ENCODE results near the gene MCM7. TPM values are rescaled to one million over a fixed set of nuclear protein-coding genes. Genes with fewer than 3 reads are reported as not detected.

MCM7 gene
- total RNA-seq, 2 donors from 2014 or later, result 8.3 to 13.0 TPM

GRCh38 chr7:100109521-100110163 lies 8.4 kb upstream of the MCM7 start:
- TF ChIP-seq CTCF (IDR thresholded peaks at IDR 0.05), result no peak
- Histone ChIP-seq H3K4me1 (no peaks in the 10 kb centered on the region), H3K36me3 (peaks cover 65% of the 10 kb centered on the region), H3K9me3 (no peaks in the 10 kb centered on the region), H3K27me3 (no peaks in the 10 kb centered on the region), H3K4me3 (no peak overlapping the region), H3K27ac (no peak overlapping the region)
- no peak for DNase-seq (ENCODE audit: low spot score)

GRCh38 chr7:100107890-100108289 lies 6.7 kb upstream of the MCM7 start:
- H3K36me3 ChIP-seq, result peaks cover 65% of the 10 kb centered on the region
- TF ChIP-seq CTCF (IDR thresholded peaks at IDR 0.05), result no peak
- no peak overlapping the region for H3K27ac ChIP-seq

GRCh38 chr7:100107125-100107737 lies 6.0 kb upstream of the MCM7 start:
- Histone ChIP-seq H3K4me1 (peaks cover 0 to 5% of the 10 kb centered on the region in 2 donors), H3K36me3 (peaks cover 58% of the 10 kb centered on the region), H3K27ac (no peak overlapping the region), H3K27me3 (no peaks in the 10 kb centered on the region), H3K4me3 (no peak overlapping the region), H3K9me3 (no peaks in the 10 kb centered on the region)
- TF ChIP-seq CTCF (IDR thresholded peaks at IDR 0.05), result no peak
- no peak for DNase-seq (ENCODE audit: low spot score)

More at GRCh38 chr7:100107890-100108289, 6.7 kb upstream of the MCM7 start:
- Histone ChIP-seq H3K4me1 (no peaks in the 10 kb centered on the region), H3K4me3 (no peak overlapping the region), H3K9me3 (no peaks in the 10 kb centered on the region), H3K27me3 (no peaks in the 10 kb centered on the region)
- DNase-seq (ENCODE audit: low spot score), result no peak

GRCh38 chr7:100106633-100107032 lies 5.4 kb upstream of the MCM7 start:
- H3K9me3 ChIP-seq, result no peaks in the 10 kb centered on the region
- H3K36me3 ChIP-seq, result peaks cover 52% of the 10 kb centered on the region
- TF ChIP-seq CTCF (IDR thresholded peaks at IDR 0.05), result no peak
- H3K27me3 ChIP-seq, result no peaks in the 10 kb centered on the region
- H3K27ac ChIP-seq, result no peak overlapping the region
- no peak overlapping the region for H3K4me3 ChIP-seq
- H3K4me1 ChIP-seq, result peaks cover 0 to 6% of the 10 kb centered on the region in 2 donors
- no peak for DNase-seq (ENCODE audit: low spot score)

GRCh38 chr7:100105534-100105933 lies 4.3 kb upstream of the MCM7 start:
- DNase-seq (ENCODE audit: low spot score), result no peak
- no peaks in the 10 kb centered on the region for H3K27me3 ChIP-seq
- no peaks in the 10 kb centered on the region for H3K9me3 ChIP-seq
- no peak overlapping the region for H3K27ac ChIP-seq
- H3K4me1 ChIP-seq, result peaks cover 0 to 10% of the 10 kb centered on the region in 2 donors
- peaks cover 42% of the 10 kb centered on the region for H3K36me3 ChIP-seq
- no peak for TF ChIP-seq CTCF (IDR thresholded peaks at IDR 0.05)
- H3K4me3 ChIP-seq, result no peak overlapping the region

All from right atrium auricular region (tissue), 2 donors.